Measurements from ENCODE around the gene PLOD3. TPM values are rescaled to one million over a fixed set of nuclear protein-coding genes. Genes with fewer than 3 reads are reported as not detected.

PLOD3 gene
- total and polyA plus RNA-seq, 4 experiments from 2014 or later: 24.6 to 72.4 (median 47.2) TPM

DNA sequence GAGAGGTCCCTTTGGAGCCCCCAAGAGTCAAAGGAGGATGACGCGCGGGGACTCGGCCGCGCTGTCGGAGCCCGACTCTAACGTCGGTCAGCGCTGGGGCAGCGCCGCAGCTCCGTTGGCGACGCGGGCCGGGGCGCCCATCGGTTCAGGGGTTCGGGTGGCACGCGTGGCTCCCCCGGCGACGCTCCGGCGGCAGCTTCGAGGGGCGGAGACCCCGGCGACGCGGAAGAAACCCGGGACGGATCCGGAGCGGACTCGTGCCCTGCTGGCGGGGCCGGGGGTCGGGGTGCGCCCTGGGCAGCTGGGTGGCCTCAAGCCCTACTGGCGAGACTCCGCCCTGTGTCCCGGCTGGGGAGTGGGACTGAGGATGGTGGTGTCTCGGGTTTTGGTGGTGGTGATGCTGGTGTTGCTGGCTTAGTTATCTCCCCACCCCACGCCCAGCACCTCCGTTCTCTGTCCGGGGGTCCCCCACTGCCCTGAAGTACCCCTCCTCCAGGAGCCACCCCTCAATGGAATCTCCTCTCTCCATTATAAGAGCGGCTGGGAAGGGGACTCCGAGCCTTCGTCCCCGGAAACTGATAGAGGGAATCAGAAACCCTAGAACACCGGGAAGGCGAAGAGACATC is 37.1 kb downstream of the PLOD3 start, which contains the start of gene NAT16:
Gene NAT16, minus strand, starts transcription at position 164 of the 626 bp plus-strand sequence. CDS start 5,486 bp downstream, outside the sequence.
- no peaks in the 10 kb centered on the region for H3K36me3 ChIP-seq (ENCODE audit: insufficient read depth, low read length)
- H3K4me3 Mint-ChIP-seq: peak within 1 kb of the TSS in 6 of 8 donors; percentile 51 to 82 (median 64)
- peak within 1 kb of the TSS in 2 of 7 donors; percentile 17 to 72 for H3K27ac Mint-ChIP-seq

DNA sequence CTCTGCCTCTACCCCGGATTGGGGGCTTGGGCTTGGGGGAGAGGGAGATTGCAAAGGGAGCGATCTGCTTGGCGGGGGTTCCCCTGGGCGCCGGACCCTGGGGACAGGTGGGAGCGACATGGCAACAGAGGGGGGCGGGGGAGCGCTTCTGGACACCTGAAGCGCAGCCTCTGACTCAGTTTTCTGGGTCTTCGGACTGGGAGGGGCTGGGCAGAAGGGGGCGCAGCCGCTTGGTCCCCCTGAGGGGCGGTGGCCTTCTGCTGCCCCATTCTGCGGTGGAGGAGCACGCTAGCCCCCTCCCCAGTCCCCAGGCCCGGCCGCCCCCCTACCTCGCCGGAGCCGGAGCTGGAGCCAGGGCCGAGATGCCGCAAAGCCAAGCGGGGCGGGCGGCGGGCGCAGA is 37.7 kb downstream of the PLOD3 start:
- CTCF ChIA-PET (ENCODE audit: partially characterized antibody): interaction anchor here (0.8 kb wide), 1 partner anchor 13 kb away, joined by 4 read pairs; no protein-coding TSS in a partner anchor
- H3K9me3 Mint-ChIP-seq: peaks cover 0 to 2% (median 0%) of the 10 kb centered on the region in 8 donors

More for the DNA sequence above, 37.1 kb downstream of the PLOD3 start, which contains the start of gene NAT16:
- peaks cover 3 to 17% (median 5%) of the 10 kb centered on the region in 4 donors for H3K4me1 Mint-ChIP-seq
- H3K27me3 ChIP-seq (ENCODE audit: insufficient read depth, low read length): peaks cover 21% of the 10 kb centered on the region
- H3K4me1 ChIP-seq (ENCODE audit: insufficient read depth, low read length): no peaks in the 10 kb centered on the region
- CTCF ChIA-PET (ENCODE audit: partially characterized antibody): interaction anchor here (0.8 to 0.9 kb wide), 2 partner anchors 13 kb away, joined by 3 to 4 read pairs; no protein-coding TSS in a partner anchor
- DNase-seq: no peak
- H3K4me3 ChIP-seq (ENCODE audit: low read length in 2 of 2): no peak within 1 kb of the TSS
- H3K27ac ChIP-seq (ENCODE audit: low read depth, low read length): no peak within 1 kb of the TSS
- POLR2A ChIA-PET (ENCODE audit: partially characterized antibody): no interaction called here
- intact Hi-C loops (cut with micrococcal nuclease): no loop called here
- no peaks in the 10 kb centered on the region for H3K9me3 ChIP-seq (ENCODE audit: control insufficient read depth in 1 of 2, low read length in 2 of 2)
- no peaks in the 10 kb centered on the region for H3K36me3 Mint-ChIP-seq
- peaks cover 0 to 2% (median 0%) of the 10 kb centered on the region in 8 donors for H3K9me3 Mint-ChIP-seq
- peaks cover 49 to 62% of the 10 kb centered on the region in 2 donors for H3K27me3 Mint-ChIP-seq

DNA sequence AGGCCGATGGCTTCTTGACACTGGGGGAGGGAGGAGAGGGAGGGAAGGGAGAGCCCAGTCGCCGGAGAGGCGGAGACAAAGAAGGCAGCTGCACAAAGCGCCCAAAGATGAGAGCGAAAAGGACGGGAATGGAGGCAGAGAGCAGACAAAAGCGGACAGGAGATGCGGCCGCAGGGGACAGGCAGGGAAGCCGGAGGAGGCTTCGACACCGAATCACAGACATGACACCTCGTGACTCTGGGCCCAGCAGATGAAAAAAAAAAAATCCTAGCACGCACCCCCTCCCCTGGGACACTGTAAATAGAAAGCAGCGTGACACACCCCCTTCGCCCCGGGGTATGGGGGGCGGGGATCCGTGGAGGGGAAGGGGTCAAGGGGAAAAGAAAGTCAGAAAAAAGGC is 38.3 kb downstream of the PLOD3 start:
- peaks cover 30% of the 10 kb centered on the region for H3K27me3 ChIP-seq (ENCODE audit: insufficient read depth, low read length)
- peaks cover 0 to 3% (median 0%) of the 10 kb centered on the region in 8 donors for H3K9me3 Mint-ChIP-seq
- POLR2A ChIA-PET (ENCODE audit: partially characterized antibody): no interaction called here
- CTCF ChIA-PET (ENCODE audit: partially characterized antibody): interaction anchor here (1.0 kb wide), 2 partner anchors 13 to 35 kb away, joined by 3 to 5 read pairs; no protein-coding TSS in a partner anchor
- peak overlapping the region in 1 of 7 donors; percentile 17 for H3K27ac Mint-ChIP-seq
- no peaks in the 10 kb centered on the region for H3K9me3 ChIP-seq (ENCODE audit: control insufficient read depth in 1 of 2, low read length in 2 of 2)
- no peak overlapping the region for H3K4me3 ChIP-seq (ENCODE audit: low read length in 2 of 2)
- peaks cover 54 to 62% of the 10 kb centered on the region in 2 donors for H3K27me3 Mint-ChIP-seq
- H3K36me3 Mint-ChIP-seq: no peaks in the 10 kb centered on the region
- DNase-seq: no peak
- no peaks in the 10 kb centered on the region for H3K36me3 ChIP-seq (ENCODE audit: insufficient read depth, low read length)
- H3K27ac ChIP-seq (ENCODE audit: low read depth, low read length): no peak overlapping the region
- H3K4me1 Mint-ChIP-seq: peaks cover 7 to 23% (median 10%) of the 10 kb centered on the region in 4 donors
- peaks cover 3% of the 10 kb centered on the region for H3K4me1 ChIP-seq (ENCODE audit: insufficient read depth, low read length)
- peak overlapping the region in 6 of 8 donors; percentile 16 to 82 (median 56) for H3K4me3 Mint-ChIP-seq
- intact Hi-C loops (cut with micrococcal nuclease): no loop called here

More for the DNA sequence above, 37.7 kb downstream of the PLOD3 start:
- Mint-ChIP-seq H3K27me3 (peaks cover 50 to 61% of the 10 kb centered on the region in 2 donors), H3K4me3 (peak overlapping the region in 2 of 8 donors; percentile 20 to 82), H3K36me3 (no peaks in the 10 kb centered on the region), H3K4me1 (peaks cover 4 to 17% (median 7%) of the 10 kb centered on the region in 4 donors), H3K27ac (no peak overlapping the region)
- no peaks in the 10 kb centered on the region for H3K9me3 ChIP-seq (ENCODE audit: control insufficient read depth in 1 of 2, low read length in 2 of 2)
- H3K36me3 ChIP-seq (ENCODE audit: insufficient read depth, low read length): no peaks in the 10 kb centered on the region
- no peaks in the 10 kb centered on the region for H3K4me1 ChIP-seq (ENCODE audit: insufficient read depth, low read length)
- H3K4me3 ChIP-seq (ENCODE audit: low read length in 2 of 2): no peak overlapping the region
- POLR2A ChIA-PET (ENCODE audit: partially characterized antibody): no interaction called here
- no peak for DNase-seq
- H3K27me3 ChIP-seq (ENCODE audit: insufficient read depth, low read length): peaks cover 25% of the 10 kb centered on the region
- H3K27ac ChIP-seq (ENCODE audit: low read depth, low read length): no peak overlapping the region
- intact Hi-C loops (cut with micrococcal nuclease): no loop called here

DNA sequence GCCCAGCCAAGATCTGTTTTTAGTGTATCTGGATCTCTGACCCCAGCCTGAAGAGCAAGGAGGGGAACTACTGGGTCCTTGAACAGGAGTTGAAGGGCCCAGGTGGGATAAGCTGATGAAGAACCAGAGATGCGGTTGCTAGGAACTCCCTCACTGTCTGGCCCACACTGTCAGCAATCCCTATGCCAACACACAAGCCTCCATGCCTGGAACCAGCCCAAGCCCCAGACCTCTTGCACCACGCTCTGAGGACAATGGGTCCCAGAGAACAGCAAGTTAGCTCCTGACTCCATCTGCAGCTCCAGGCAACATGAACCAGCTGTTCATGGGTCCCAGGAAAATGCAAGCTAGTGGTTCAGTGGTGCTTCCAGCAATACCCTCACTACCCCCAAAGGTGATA is 39.7 kb downstream of the PLOD3 start:
- intact Hi-C loops (cut with micrococcal nuclease): no loop called here
- peaks cover 42% of the 10 kb centered on the region for H3K27me3 ChIP-seq (ENCODE audit: insufficient read depth, low read length)

GRCh38 chr7:101175664-101176063 is 41.7 kb downstream of the PLOD3 start:
- CTCF ChIA-PET (ENCODE audit: partially characterized antibody): interaction anchor here (3.9 to 4.7 kb wide), 2 partner anchors 16 to 31 kb away, joined by 23 to 27 read pairs; no protein-coding TSS in a partner anchor
- DNase-seq: no peak
- Histone ChIP-seq H3K4me1 (ENCODE audit: insufficient read depth, low read length) (peaks cover 38% of the 10 kb centered on the region), H3K36me3 (ENCODE audit: insufficient read depth, low read length) (no peaks in the 10 kb centered on the region), H3K27me3 (ENCODE audit: insufficient read depth, low read length) (peaks cover 60% of the 10 kb centered on the region), H3K27ac (ENCODE audit: low read depth, low read length) (no peak overlapping the region), H3K4me3 (ENCODE audit: low read length in 2 of 2) (no peak overlapping the region), H3K9me3 (ENCODE audit: control insufficient read depth in 1 of 2, low read length in 2 of 2) (no peaks in the 10 kb centered on the region)
- intact Hi-C loops (cut with micrococcal nuclease): no loop called here
- H3K9me3 Mint-ChIP-seq: peaks cover 0 to 4% (median 0%) of the 10 kb centered on the region in 8 donors
- H3K27me3 Mint-ChIP-seq: peaks cover 53 to 69% of the 10 kb centered on the region in 2 donors
- peak overlapping the region in 1 of 7 donors; percentile 38 for H3K27ac Mint-ChIP-seq
- H3K4me1 Mint-ChIP-seq: peaks cover 22 to 43% (median 34%) of the 10 kb centered on the region in 4 donors
- H3K4me3 Mint-ChIP-seq: peak overlapping the region in 1 of 8 donors; percentile 43
- no peaks in the 10 kb centered on the region for H3K36me3 Mint-ChIP-seq
- POLR2A ChIA-PET (ENCODE audit: partially characterized antibody): interaction anchor here (0.9 kb wide), 1 partner anchor 14 kb away, joined by 3 read pairs; no protein-coding TSS in a partner anchor

More for the DNA sequence above, 39.7 kb downstream of the PLOD3 start:
- peaks cover 0 to 4% (median 0%) of the 10 kb centered on the region in 8 donors for H3K9me3 Mint-ChIP-seq
- ChIA-PET CTCF (ENCODE audit: partially characterized antibody) (interaction anchor here (1.2 to 1.6 kb wide), 2 partner anchors 35 to 63 kb away, joined by 4 read pairs; no protein-coding TSS in a partner anchor), POLR2A (ENCODE audit: partially characterized antibody) (no interaction called here)
- peak overlapping the region in 1 of 8 donors; percentile 20 for H3K4me3 Mint-ChIP-seq
- peaks cover 18% of the 10 kb centered on the region for H3K4me1 ChIP-seq (ENCODE audit: insufficient read depth, low read length)
- no peak overlapping the region for H3K27ac ChIP-seq (ENCODE audit: low read depth, low read length)
- no peaks in the 10 kb centered on the region for H3K9me3 ChIP-seq (ENCODE audit: control insufficient read depth in 1 of 2, low read length in 2 of 2)
- H3K4me3 ChIP-seq (ENCODE audit: low read length in 2 of 2): no peak overlapping the region
- no peaks in the 10 kb centered on the region for H3K36me3 ChIP-seq (ENCODE audit: insufficient read depth, low read length)
- H3K27me3 Mint-ChIP-seq: peaks cover 60 to 70% of the 10 kb centered on the region in 2 donors
- H3K36me3 Mint-ChIP-seq: no peaks in the 10 kb centered on the region
- no peak overlapping the region for H3K27ac Mint-ChIP-seq
- H3K4me1 Mint-ChIP-seq: peaks cover 13 to 36% (median 20%) of the 10 kb centered on the region in 4 donors
- DNase-seq: no peak

GRCh38 chr7:101174322-101174854 is 43.0 kb downstream of the PLOD3 start:
- Mint-ChIP-seq H3K4me3 (peak overlapping the region in 6 of 8 donors; percentile 51 to 80 (median 63)), H3K27me3 (peaks cover 56 to 75% of the 10 kb centered on the region in 2 donors), H3K4me1 (peaks cover 29 to 56% (median 43%) of the 10 kb centered on the region in 4 donors), H3K9me3 (peaks cover 0 to 4% (median 0%) of the 10 kb centered on the region in 8 donors), H3K27ac (peak overlapping the region in 2 of 7 donors; percentile 2 to 76), H3K36me3 (no peaks in the 10 kb centered on the region)
- intact Hi-C loops (cut with micrococcal nuclease): no loop called here
- H3K27me3 ChIP-seq (ENCODE audit: insufficient read depth, low read length): peaks cover 69% of the 10 kb centered on the region
- ChIA-PET CTCF (ENCODE audit: partially characterized antibody) (interaction anchor here (0.9 to 4.7 kb wide), 3 partner anchors 17 to 30 kb away, joined by 3 to 27 read pairs (median 23); no protein-coding TSS in a partner anchor), POLR2A (ENCODE audit: partially characterized antibody) (interaction anchor here (1.3 kb wide), 2 partner anchors 30 to 43 kb away, joined by 3 read pairs; partner anchors contain the start of genes PLOD3 and ZNHIT1)
- H3K4me1 ChIP-seq (ENCODE audit: insufficient read depth, low read length): peaks cover 51% of the 10 kb centered on the region
- H3K4me3 ChIP-seq (ENCODE audit: low read length in 2 of 2): no peak overlapping the region
- DNase-seq: no peak
- H3K36me3 ChIP-seq (ENCODE audit: insufficient read depth, low read length): no peaks in the 10 kb centered on the region
- no peak overlapping the region for H3K27ac ChIP-seq (ENCODE audit: low read depth, low read length)
- H3K9me3 ChIP-seq (ENCODE audit: control insufficient read depth in 1 of 2, low read length in 2 of 2): no peaks in the 10 kb centered on the region
